Islet precursor cell (in vitro differentiated cells): Measurements from ENCODE around the gene LYST.

Experiments
- DNase-seq: peaks from one replicate; pipeline ENCODE4 v3.0.0-alpha.2; 2018

LYST gene

GRCh38 chr1:235703506-235703905 is 163.2 kb downstream of the LYST start:
- DNase-seq, result no peak

- no peak for DNase-seq
Measured at GRCh38 chr1:235702412-235702811, 164.3 kb downstream of the LYST start.

GRCh38 chr1:235697508-235697907 is 169.2 kb downstream of the LYST start:
- DNase-seq, result no peak

GRCh38 chr1:235689356-235689755 is 177.3 kb downstream of the LYST start:
- no peak for DNase-seq

- no peak for DNase-seq
Measured at GRCh38 chr1:235688096-235688495, 178.6 kb downstream of the LYST start.

GRCh38 chr1:235683653-235684052 is 183.1 kb downstream of the LYST start:
- no peak for DNase-seq

- DNase-seq, result no peak
Measured at GRCh38 chr1:235682216-235682615, 184.5 kb downstream of the LYST start.

GRCh38 chr1:235679644-235680043 is 187.1 kb downstream of the LYST start:
- peak; percentile 71 for DNase-seq

- peak; percentile 79 for DNase-seq
Measured at GRCh38 chr1:235679005-235679404, 187.7 kb downstream of the LYST start.

- peak; percentile 64 for DNase-seq
Measured at GRCh38 chr1:235675152-235675890, 191.4 kb downstream of the LYST start.

GRCh38 chr1:235673981-235674380 is 192.7 kb downstream of the LYST start:
- peak; percentile 89 for DNase-seq

- no peak for DNase-seq
Measured at GRCh38 chr1:235671992-235672391, 194.7 kb downstream of the LYST start.

- DNase-seq, result no peak
Measured at GRCh38 chr1:235670157-235670776, 196.4 kb downstream of the LYST start.

GRCh38 chr1:235669277-235669676 is 197.4 kb downstream of the LYST start:
- peak; percentile 67 for DNase-seq

- DNase-seq, result no peak
Measured at GRCh38 chr1:235663628-235664027, 203.1 kb downstream of the LYST start.

GRCh38 chr1:235661568-235661967 is 205.1 kb downstream of the LYST start:
- no peak for DNase-seq

- peak; percentile 60 for DNase-seq
Measured at GRCh38 chr1:235659186-235659771, 207.4 kb downstream of the LYST start.

GRCh38 chr1:235657747-235658526 is 208.8 kb downstream of the LYST start:
- DNase-seq, result no peak

GRCh38 chr1:235657269-235657668 is 209.4 kb downstream of the LYST start:
- peak; percentile 50 for DNase-seq

- peak; percentile 32 for DNase-seq
Measured at GRCh38 chr1:235652364-235652763, 214.3 kb downstream of the LYST start.

GRCh38 chr1:235651170-235651806 is 215.4 kb downstream of the LYST start:
- DNase-seq, result peak; percentile 13

GRCh38 chr1:235650341-235651169 is 216.2 kb downstream of the LYST start:
- DNase-seq, result peak; percentile 77
